SK-N-SH (cell line): ENCODE measurements around the gene CHSY1.

Source experiments
- POLR2AphosphoS5 ChIP-seq: IDR thresholded peaks from 2 replicates; pipeline ENCODE4 v1.6.1; 2012; ENCODE audit warnings: low read depth, low read length
- RAD21 ChIP-seq: IDR thresholded peaks from 2 replicates; pipeline ENCODE4 v1.6.1; 2012; ENCODE audit warnings: mild to moderate bottlenecking, low read length
- RFX5 ChIP-seq: IDR thresholded peaks from 2 replicates; pipeline ENCODE4 v1.6.1; 2012; ENCODE audit warnings: mild to moderate bottlenecking, improper control_type of control experiment, low read length
- SIN3A ChIP-seq: IDR thresholded peaks from 2 replicates; pipeline ENCODE4 v1.6.1; 2012; ENCODE audit warnings: low read depth, mild to moderate bottlenecking, low read length, moderate library complexity, borderline replicate concordance
- SMC3 ChIP-seq: IDR thresholded peaks from 2 replicates; pipeline ENCODE4 v1.6.1; 2012; ENCODE audit warnings: low read depth, low read length, improper control_type of control experiment
- TF ChIP-seq, protein P1 (sequence below): fragments of 200-600 bp; sonication (generic); IDR thresholded peaks from 2 replicates; pipeline ENCODE4 v1.6.1; 2017; ENCODE audit warnings: antibody characterized with exemption, mild to moderate bottlenecking, moderate library complexity
- TF ChIP-seq, protein P2 (sequence below): IDR thresholded peaks from 2 replicates; pipeline ENCODE4 v1.4.0; 2012; ENCODE audit warnings: low read depth
- TF ChIP-seq, protein P3 (sequence below): IDR thresholded peaks from 2 replicates; pipeline ENCODE4 v1.4.0; 2012; ENCODE audit warnings: low read depth, borderline replicate concordance

DNA sequence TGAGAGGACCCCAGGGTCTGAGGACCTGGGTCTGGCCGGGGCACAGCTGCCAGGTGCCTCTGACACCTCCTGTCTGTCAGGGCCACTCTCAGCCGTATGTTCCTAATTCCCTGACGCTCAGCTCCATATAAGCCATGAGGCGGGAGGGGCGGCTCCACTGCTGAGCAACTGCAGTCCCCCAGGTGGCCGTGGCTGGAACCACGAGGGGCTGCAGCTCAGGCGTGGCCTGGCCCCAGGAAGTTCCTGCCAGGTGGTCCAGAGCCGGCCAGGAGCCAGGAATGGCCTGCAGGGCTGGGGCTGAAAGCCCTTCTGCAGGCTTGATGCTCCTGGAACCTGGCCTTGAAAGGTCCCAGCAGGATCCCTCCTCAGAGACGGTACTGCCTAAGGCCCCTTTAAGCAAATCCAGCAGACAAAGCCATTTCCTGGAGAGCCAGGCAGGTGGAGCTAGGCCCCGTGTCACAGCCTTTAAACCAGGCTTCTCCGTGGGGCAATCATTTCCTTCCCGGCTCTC, 118.0 kb downstream of the CHSY1 start:
- TF ChIP-seq, protein P1, sequence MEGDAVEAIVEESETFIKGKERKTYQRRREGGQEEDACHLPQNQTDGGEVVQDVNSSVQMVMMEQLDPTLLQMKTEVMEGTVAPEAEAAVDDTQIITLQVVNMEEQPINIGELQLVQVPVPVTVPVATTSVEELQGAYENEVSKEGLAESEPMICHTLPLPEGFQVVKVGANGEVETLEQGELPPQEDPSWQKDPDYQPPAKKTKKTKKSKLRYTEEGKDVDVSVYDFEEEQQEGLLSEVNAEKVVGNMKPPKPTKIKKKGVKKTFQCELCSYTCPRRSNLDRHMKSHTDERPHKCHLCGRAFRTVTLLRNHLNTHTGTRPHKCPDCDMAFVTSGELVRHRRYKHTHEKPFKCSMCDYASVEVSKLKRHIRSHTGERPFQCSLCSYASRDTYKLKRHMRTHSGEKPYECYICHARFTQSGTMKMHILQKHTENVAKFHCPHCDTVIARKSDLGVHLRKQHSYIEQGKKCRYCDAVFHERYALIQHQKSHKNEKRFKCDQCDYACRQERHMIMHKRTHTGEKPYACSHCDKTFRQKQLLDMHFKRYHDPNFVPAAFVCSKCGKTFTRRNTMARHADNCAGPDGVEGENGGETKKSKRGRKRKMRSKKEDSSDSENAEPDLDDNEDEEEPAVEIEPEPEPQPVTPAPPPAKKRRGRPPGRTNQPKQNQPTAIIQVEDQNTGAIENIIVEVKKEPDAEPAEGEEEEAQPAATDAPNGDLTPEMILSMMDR = no peak
- TF ChIP-seq, protein P2, sequence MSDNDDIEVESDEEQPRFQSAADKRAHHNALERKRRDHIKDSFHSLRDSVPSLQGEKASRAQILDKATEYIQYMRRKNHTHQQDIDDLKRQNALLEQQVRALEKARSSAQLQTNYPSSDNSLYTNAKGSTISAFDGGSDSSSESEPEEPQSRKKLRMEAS = no peak
- TF ChIP-seq SMC3 (no peak), POLR2AphosphoS5 (no peak), RFX5 (no peak), RAD21 (no peak), SIN3A (no peak)
- TF ChIP-seq, protein P3, sequence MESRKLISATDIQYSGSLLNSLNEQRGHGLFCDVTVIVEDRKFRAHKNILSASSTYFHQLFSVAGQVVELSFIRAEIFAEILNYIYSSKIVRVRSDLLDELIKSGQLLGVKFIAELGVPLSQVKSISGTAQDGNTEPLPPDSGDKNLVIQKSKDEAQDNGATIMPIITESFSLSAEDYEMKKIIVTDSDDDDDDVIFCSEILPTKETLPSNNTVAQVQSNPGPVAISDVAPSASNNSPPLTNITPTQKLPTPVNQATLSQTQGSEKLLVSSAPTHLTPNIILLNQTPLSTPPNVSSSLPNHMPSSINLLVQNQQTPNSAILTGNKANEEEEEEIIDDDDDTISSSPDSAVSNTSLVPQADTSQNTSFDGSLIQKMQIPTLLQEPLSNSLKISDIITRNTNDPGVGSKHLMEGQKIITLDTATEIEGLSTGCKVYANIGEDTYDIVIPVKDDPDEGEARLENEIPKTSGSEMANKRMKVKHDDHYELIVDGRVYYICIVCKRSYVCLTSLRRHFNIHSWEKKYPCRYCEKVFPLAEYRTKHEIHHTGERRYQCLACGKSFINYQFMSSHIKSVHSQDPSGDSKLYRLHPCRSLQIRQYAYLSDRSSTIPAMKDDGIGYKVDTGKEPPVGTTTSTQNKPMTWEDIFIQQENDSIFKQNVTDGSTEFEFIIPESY = no peak
